HL-60 (cell line): ENCODE data around the gene KCNJ6.

ENCODE experiments used
- CTCF ChIP-seq: IDR thresholded peaks from one replicate; pipeline ENCODE4 v1.5.1; 2011; ENCODE audit warnings: low read length, control low read depth, inconsistent platforms; ENCODE audit not compliant: insufficient read depth
- GABPA ChIP-seq: IDR thresholded peaks from 2 replicates; pipeline ENCODE4 v1.6.1; 2012; ENCODE audit warnings: low read depth

DNA sequence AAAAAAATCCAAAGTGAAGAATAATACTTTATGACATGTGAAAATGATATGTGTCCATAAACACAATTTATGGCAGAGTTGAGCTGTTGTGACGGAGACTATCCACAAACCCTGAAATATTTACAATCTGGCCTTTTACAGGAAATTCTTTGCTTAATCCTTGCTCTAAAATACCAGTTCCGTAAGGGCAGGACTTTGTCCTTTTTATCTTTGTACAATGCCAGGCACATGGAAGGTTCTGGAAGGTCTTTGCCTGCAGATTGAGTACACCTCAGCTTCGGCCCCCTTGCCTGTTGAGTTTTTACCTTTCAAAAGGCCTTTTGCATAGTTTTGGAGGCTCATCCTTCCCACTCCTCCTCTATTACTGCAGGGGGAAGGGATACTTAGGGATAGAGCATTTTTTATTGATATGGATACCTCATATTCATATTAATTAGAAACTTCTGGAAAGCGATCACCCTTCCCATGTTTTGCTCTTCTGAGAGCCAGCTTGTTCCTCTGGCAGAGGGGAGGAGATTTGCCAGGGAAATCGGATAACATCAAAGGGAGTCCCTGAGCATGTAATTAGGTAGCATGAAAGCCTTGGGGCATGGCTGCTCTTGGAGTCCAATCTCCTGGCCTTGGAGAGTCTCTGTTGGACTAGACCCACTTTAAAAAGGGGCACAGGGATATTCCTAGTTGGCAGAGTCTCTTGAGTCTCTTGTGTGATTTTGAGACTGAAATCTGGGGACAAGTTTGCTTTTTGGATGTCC lies 217.1 kb downstream of the KCNJ6 start:
- TF ChIP-seq GABPA = no peak
- no peak for TF ChIP-seq CTCF
